GM23338 (cell line): Measurements from ENCODE around the gene CEP295NL. TPM values are rescaled to one million over a fixed set of nuclear protein-coding genes. Genes with fewer than 3 reads are reported as not detected.

Experiments
- ATAC-seq: fragments of 200-7000 bp; cut with Tn5 transposase; 3 replicates; pipeline ENCODE4 v1.9.1; 2020
- DNase-seq: peaks from one replicate; pipeline ENCODE4 v3.0.0-alpha.2; 2015; ENCODE audit warnings: low spot score
- H2AFZ ChIP-seq: fragments of 200-600 bp; sonication (generic); 2 replicates; pipeline ENCODE4 v1.8.0; 2016; ENCODE audit warnings: antibody characterized with exemption, mild to moderate bottlenecking, moderate library complexity
- H3F3A ChIP-seq: fragments of 200-600 bp; sonication (generic); replicated peaks from 2 replicates; pipeline ENCODE4 v1.8.0; 2017; ENCODE audit warnings: antibody characterized with exemption, mixed run types, low read depth
- H3K27ac ChIP-seq: fragments of 200-600 bp; sonication (generic); 2 replicates; pipeline ENCODE4 v1.6.1; 2016; ENCODE audit warnings: low read depth
- H3K27me3 ChIP-seq: fragments of 200-600 bp; sonication (generic); 2 replicates; pipeline ENCODE4 v1.8.0; 2016; ENCODE audit warnings: mild to moderate bottlenecking, mixed run types, moderate library complexity; ENCODE audit not compliant: insufficient read depth
- H3K36me3 ChIP-seq: fragments of 200-600 bp; sonication (generic); 2 replicates; pipeline ENCODE4 v1.8.0; 2016; ENCODE audit warnings: mild to moderate bottlenecking; ENCODE audit not compliant: insufficient read depth
- H3K4me1 ChIP-seq: fragments of 200-600 bp; sonication (generic); 2 replicates; pipeline ENCODE4 v1.8.0; 2016; ENCODE audit warnings: mild to moderate bottlenecking, moderate library complexity; ENCODE audit not compliant: insufficient read depth
- H3K4me2 ChIP-seq: fragments of 200-600 bp; sonication (generic); 2 replicates; pipeline ENCODE4 v1.7.1; 2017; ENCODE audit warnings: mixed run types
- H3K4me3 ChIP-seq: fragments of 200-600 bp; sonication (generic); 2 replicates; pipeline ENCODE4 v1.6.1; 2016; ENCODE audit warnings: mixed run types
- H3K79me2 ChIP-seq: fragments of 200-600 bp; sonication (generic); replicated peaks from 2 replicates; pipeline ENCODE4 v1.8.0; 2017; ENCODE audit warnings: mild to moderate bottlenecking; ENCODE audit not compliant: insufficient read depth
- H3K9me2 ChIP-seq: fragments of 200-600 bp; sonication (generic); 2 replicates; pipeline ENCODE4 v1.8.0; 2017; ENCODE audit not compliant: insufficient read depth
- H4K20me1 ChIP-seq: fragments of 200-600 bp; sonication (generic); replicated peaks from 2 replicates; pipeline ENCODE4 v1.8.0; 2017; ENCODE audit warnings: mild to moderate bottlenecking; ENCODE audit not compliant: insufficient read depth
- H3K27ac Mint-ChIP-seq: 2 replicates; pipeline ENCODE4 v1.8.0; 2020; ENCODE audit warnings: inconsistent platforms, mild to moderate bottlenecking, moderate library complexity, mixed read lengths
- H3K27me3 Mint-ChIP-seq: 3 replicates; pipeline ENCODE4 v1.8.0; 2022; ENCODE audit warnings: low read depth, mild to moderate bottlenecking, moderate library complexity, mixed read lengths, inconsistent platforms; ENCODE audit not compliant: insufficient read depth, poor library complexity
- H3K36me3 Mint-ChIP-seq: 3 replicates; pipeline ENCODE4 v1.8.0; 2021; ENCODE audit warnings: low read depth, mild to moderate bottlenecking, inconsistent platforms, moderate library complexity, mixed read lengths
- H3K4me1 Mint-ChIP-seq: 3 replicates; pipeline ENCODE4 v1.8.0; 2020; ENCODE audit warnings: mild to moderate bottlenecking, inconsistent platforms, mixed read lengths
- H3K4me3 Mint-ChIP-seq: 3 replicates; pipeline ENCODE4 v1.8.0; 2021; ENCODE audit warnings: moderate library complexity, mild to moderate bottlenecking, inconsistent platforms, mixed read lengths
- H3K9me3 Mint-ChIP-seq: 3 replicates; pipeline ENCODE4 v1.8.0; 2020; ENCODE audit warnings: moderate library complexity, mild to moderate bottlenecking, inconsistent platforms, mixed read lengths
- CREB1 ChIP-seq: fragments of 250-450 bp; sonication (Bioruptor Pico); IDR thresholded peaks from 2 replicates; pipeline ENCODE4 v1.5.0; 2020; ENCODE audit warnings: low read depth, mild to moderate bottlenecking, moderate library complexity
- EZH2 ChIP-seq: fragments of 200-600 bp; sonication (generic); IDR thresholded peaks from one replicate; pipeline ENCODE4 v1.8.0; 2017; ENCODE audit warnings: antibody characterized with exemption, mild to moderate bottlenecking, low read depth; ENCODE audit not compliant: unreplicated experiment
- EZH2phosphoT487 ChIP-seq: fragments of 200-600 bp; sonication (generic); IDR thresholded peaks from one replicate; pipeline ENCODE4 v1.8.1; 2018; ENCODE audit warnings: antibody characterized with exemption; ENCODE audit not compliant: unreplicated experiment
- JUNB ChIP-seq: IDR thresholded peaks from one replicate; pipeline ENCODE4 v1.6.1; 2016; ENCODE audit warnings: antibody characterized with exemption; ENCODE audit not compliant: unreplicated experiment
- NANOG ChIP-seq: IDR thresholded peaks from 2 replicates; pipeline ENCODE4 v1.6.1; 2016; ENCODE audit warnings: antibody characterized with exemption, borderline replicate concordance
- POLR2AphosphoS5 ChIP-seq: IDR thresholded peaks from 2 replicates; pipeline ENCODE4 v1.6.1; 2016; ENCODE audit warnings: antibody characterized with exemption, low read depth
- ZNF114 ChIP-seq: fragments of 250-450 bp; sonication (Bioruptor Pico); IDR thresholded peaks from 2 replicates; pipeline ENCODE4 v1.5.0; 2020; ENCODE audit warnings: mild to moderate bottlenecking, moderate library complexity
- ZNF331 ChIP-seq: fragments of 250-450 bp; sonication (Bioruptor Pico); IDR thresholded peaks from 2 replicates; pipeline ENCODE4 v1.5.0; 2020; ENCODE audit warnings: low read depth, mild to moderate bottlenecking, moderate library complexity
- polyA plus RNA-seq: library from polyadenylated mRNA; unstranded; fragments of >200 nt; fragmentation: Nextera tagmentation; extraction: Ambion mirVana; gene quantifications from 2 replicates; pipeline ENCODE4 v1.2.1, GENCODE V29; 2016
- total RNA-seq: library from RNA; depleted of rRNA; stranded (reverse); fragments of >200 nt; shearing (Covaris generic); gene quantifications from 2 replicates; pipeline ENCODE4 v1.2.3, GENCODE V29; 2014
- TF ChIP-seq, protein P1 (sequence below), 2 experiments: fragments of 200-600 bp in 1 of 2; sonication (generic) in 1 of 2; conservative IDR thresholded peaks; 2 replicates each; pipeline versions ENCODE4 v1.5.1 to v1.6.1; 2016 to 2017; ENCODE audit warnings: antibody characterized with exemption in 2 of 2, low read depth in 2 of 2, mild to moderate bottlenecking in 2 of 2, moderate library complexity in 1 of 2

The CEP295NL gene
- total and polyA plus RNA-seq, 2 experiments from 2014 or later, result 0.69 TPM; not detected in 1

GRCh38 chr17:78847052-78847451 lies 55.9 kb downstream of the CEP295NL start (continued):
- TF ChIP-seq ZNF331 (CRISPR knock-in tag) (no peak), EZH2 (no peak), CREB1 (CRISPR knock-in tag) (no peak)
- TF ChIP-seq, protein P1, sequence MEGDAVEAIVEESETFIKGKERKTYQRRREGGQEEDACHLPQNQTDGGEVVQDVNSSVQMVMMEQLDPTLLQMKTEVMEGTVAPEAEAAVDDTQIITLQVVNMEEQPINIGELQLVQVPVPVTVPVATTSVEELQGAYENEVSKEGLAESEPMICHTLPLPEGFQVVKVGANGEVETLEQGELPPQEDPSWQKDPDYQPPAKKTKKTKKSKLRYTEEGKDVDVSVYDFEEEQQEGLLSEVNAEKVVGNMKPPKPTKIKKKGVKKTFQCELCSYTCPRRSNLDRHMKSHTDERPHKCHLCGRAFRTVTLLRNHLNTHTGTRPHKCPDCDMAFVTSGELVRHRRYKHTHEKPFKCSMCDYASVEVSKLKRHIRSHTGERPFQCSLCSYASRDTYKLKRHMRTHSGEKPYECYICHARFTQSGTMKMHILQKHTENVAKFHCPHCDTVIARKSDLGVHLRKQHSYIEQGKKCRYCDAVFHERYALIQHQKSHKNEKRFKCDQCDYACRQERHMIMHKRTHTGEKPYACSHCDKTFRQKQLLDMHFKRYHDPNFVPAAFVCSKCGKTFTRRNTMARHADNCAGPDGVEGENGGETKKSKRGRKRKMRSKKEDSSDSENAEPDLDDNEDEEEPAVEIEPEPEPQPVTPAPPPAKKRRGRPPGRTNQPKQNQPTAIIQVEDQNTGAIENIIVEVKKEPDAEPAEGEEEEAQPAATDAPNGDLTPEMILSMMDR (conservative IDR thresholded peaks at IDR 0.05; ENCODE audit: low read depth in 2 of 2), result no peak

GRCh38 chr17:78844301-78845005 lies 58.5 kb downstream of the CEP295NL start:
- H3K36me3 ChIP-seq, result no peaks in the 10 kb centered on the region
- peaks cover 5% of the 10 kb centered on the region for H3K79me2 ChIP-seq
- peaks cover 8% of the 10 kb centered on the region for H3K27me3 Mint-ChIP-seq
- H3K27me3 ChIP-seq, result no peaks in the 10 kb centered on the region
- H3K4me2 ChIP-seq, result no peak overlapping the region
- H3K9me2 ChIP-seq, result no peaks in the 10 kb centered on the region
- TF ChIP-seq NANOG, result no peak
- no peak for TF ChIP-seq POLR2AphosphoS5
- TF ChIP-seq, protein P1 (conservative IDR thresholded peaks at IDR 0.05; ENCODE audit: low read depth in 2 of 2), result no peak
- no peak for TF ChIP-seq JUNB
- TF ChIP-seq EZH2, result no peak
- no peak for TF ChIP-seq ZNF331 (CRISPR knock-in tag)
- no peak for TF ChIP-seq EZH2phosphoT487
- TF ChIP-seq ZNF114 (CRISPR knock-in tag), result no peak
- H3F3A ChIP-seq, result 0 out of 2 replicates have a peak, but pooled peaks cover 3% of the 10 kb centered on the region
- ATAC-seq (no peak), DNase-seq (no peak)
- peaks cover 5% of the 10 kb centered on the region for H3K4me1 ChIP-seq
- no peak overlapping the region for H3K4me3 ChIP-seq
- peaks cover 1% of the 10 kb centered on the region; the same call in 1 of the 2 replicates for H4K20me1 ChIP-seq
- H3K27ac Mint-ChIP-seq, result no peak overlapping the region
- peaks cover 10% of the 10 kb centered on the region for H3K4me1 Mint-ChIP-seq
- no peaks in the 10 kb centered on the region; the same call in 1 of the 3 replicates for H3K9me3 Mint-ChIP-seq
- H3K36me3 Mint-ChIP-seq, result no peaks in the 10 kb centered on the region; the same call in 2 of the 3 replicates
- no peak overlapping the region for H2AFZ ChIP-seq
- H3K4me3 Mint-ChIP-seq, result no peak overlapping the region
- H3K27ac ChIP-seq, result no peak overlapping the region
